Glomerular visceral epithelial cell (primary cell): ENCODE measurements around the gene RNF227.
"Not testable (repeated sequence)": the region's sequence is repeated elsewhere in the genome, so short reads cannot be mapped to it uniquely, and the experiment has no call there.

Source experiments
- DNase-seq: peaks from one replicate; pipeline ENCODE4 v3.0.0-alpha.2; 2016; ENCODE audit errors: extremely low spot score

RNF227 gene

GRCh38 chr17:7864384-7864783, 51.7 kb downstream of the RNF227 start:
- not testable (repeated sequence) for DNase-seq
